ENCODE measurements around the gene MAMLD1. TPM values are rescaled to one million over a fixed set of nuclear protein-coding genes. Genes with fewer than 3 reads are reported as not detected.

Gene MAMLD1
- total RNA-seq, 2 donors from 2014 or later: 0.44 to 0.68 TPM

GRCh38 chrX:150525061-150525919, 162.2 kb downstream of the MAMLD1 start:
- H3K4me1 ChIP-seq (ENCODE audit: control insufficient read depth, insufficient read depth, low read length): no peaks in the 10 kb centered on the region
- H3K36me3 ChIP-seq (ENCODE audit: control insufficient read depth, insufficient read depth, low read length): no peaks in the 10 kb centered on the region
- TF ChIP-seq CTCF (conservative IDR thresholded peaks at IDR 0.05): no peak
- H3K9me3 ChIP-seq (ENCODE audit: control insufficient read depth, low read length): no peaks in the 10 kb centered on the region
- 95 to 100% methylated on average over 3 to 10 of the region's 10 CpGs for WGBS, 2 experiments (ENCODE audit: insufficient coverage in 1 of 2, insufficient read length in 1 of 2)
- H3K4me3 ChIP-seq (ENCODE audit: low read length): no peak overlapping the region
- Mint-ChIP-seq H3K36me3 (ENCODE audit: low read depth) (no peaks in the 10 kb centered on the region), H3K27me3 (ENCODE audit: insufficient read depth) (no peaks in the 10 kb centered on the region), H3K4me3 (no peak overlapping the region), H3K27ac (no peak overlapping the region), H3K9me3 (peaks cover 67% of the 10 kb centered on the region), H3K4me1 (no peaks in the 10 kb centered on the region)
- H3K27me3 ChIP-seq (ENCODE audit: control insufficient read depth, insufficient read depth, low read length, poor library complexity, severe bottlenecking): no peaks in the 10 kb centered on the region
- no peak overlapping the region for H3K27ac ChIP-seq (ENCODE audit: low read depth, low read length)
- no peak overlapping the region for H3K9ac ChIP-seq (ENCODE audit: extremely low read depth, low read length, poor library complexity, severe bottlenecking)
- DNase-seq: no peak

- no peak overlapping the region for H3K9ac ChIP-seq (ENCODE audit: extremely low read depth, low read length, poor library complexity, severe bottlenecking)
- H3K4me3 ChIP-seq (ENCODE audit: low read length): no peak overlapping the region
- DNase-seq: no peak
- Mint-ChIP-seq H3K36me3 (ENCODE audit: low read depth) (no peaks in the 10 kb centered on the region), H3K9me3 (peaks cover 79% of the 10 kb centered on the region), H3K4me1 (no peaks in the 10 kb centered on the region), H3K4me3 (no peak overlapping the region), H3K27ac (no peak overlapping the region), H3K27me3 (ENCODE audit: insufficient read depth) (no peaks in the 10 kb centered on the region)
- no peaks in the 10 kb centered on the region for H3K4me1 ChIP-seq (ENCODE audit: control insufficient read depth, insufficient read depth, low read length)
- no peak overlapping the region for H3K27ac ChIP-seq (ENCODE audit: low read depth, low read length)
- WGBS, 2 experiments (ENCODE audit: insufficient coverage in 1 of 2, insufficient read length in 1 of 2): 80 to 100% methylated on average over 3 to 7 of the region's 7 CpGs
- no peaks in the 10 kb centered on the region for H3K36me3 ChIP-seq (ENCODE audit: control insufficient read depth, insufficient read depth, low read length)
- TF ChIP-seq CTCF (conservative IDR thresholded peaks at IDR 0.05): no peak
- no peaks in the 10 kb centered on the region for H3K9me3 ChIP-seq (ENCODE audit: control insufficient read depth, low read length)
- H3K27me3 ChIP-seq (ENCODE audit: control insufficient read depth, insufficient read depth, low read length, poor library complexity, severe bottlenecking): no peaks in the 10 kb centered on the region
Observed at GRCh38 chrX:150526692-150527091, 163.6 kb downstream of the MAMLD1 start.

- no peak overlapping the region for H3K27ac Mint-ChIP-seq
- H3K4me1 Mint-ChIP-seq: no peaks in the 10 kb centered on the region
- H3K4me3 Mint-ChIP-seq: no peak overlapping the region
- no peak overlapping the region for H3K9ac ChIP-seq (ENCODE audit: extremely low read depth, low read length, poor library complexity, severe bottlenecking)
- no peak overlapping the region for H3K27ac ChIP-seq (ENCODE audit: low read depth, low read length)
- WGBS, 2 experiments (ENCODE audit: insufficient coverage in 1 of 2, insufficient read length in 1 of 2): 96% methylated on average over 3 of the region's 3 CpGs; no CpG with 5 or more reads in 1 of the 2 experiments
- H3K4me1 ChIP-seq (ENCODE audit: control insufficient read depth, insufficient read depth, low read length): no peaks in the 10 kb centered on the region
- no peak for DNase-seq
- no peak for TF ChIP-seq CTCF (conservative IDR thresholded peaks at IDR 0.05)
- H3K9me3 ChIP-seq (ENCODE audit: control insufficient read depth, low read length): no peaks in the 10 kb centered on the region
- peaks cover 79% of the 10 kb centered on the region for H3K9me3 Mint-ChIP-seq
- H3K36me3 ChIP-seq (ENCODE audit: control insufficient read depth, insufficient read depth, low read length): no peaks in the 10 kb centered on the region
- no peaks in the 10 kb centered on the region for H3K27me3 Mint-ChIP-seq (ENCODE audit: insufficient read depth)
- H3K4me3 ChIP-seq (ENCODE audit: low read length): no peak overlapping the region
- no peaks in the 10 kb centered on the region for H3K36me3 Mint-ChIP-seq (ENCODE audit: low read depth)
- H3K27me3 ChIP-seq (ENCODE audit: control insufficient read depth, insufficient read depth, low read length, poor library complexity, severe bottlenecking): no peaks in the 10 kb centered on the region
Observed at GRCh38 chrX:150527108-150527507, 164.0 kb downstream of the MAMLD1 start.

All from endodermal cell (in vitro differentiated cells).